Measurements from ENCODE around the gene FAM3D. TPM values are rescaled to one million over a fixed set of nuclear protein-coding genes. Genes with fewer than 3 reads are reported as not detected.

FAM3D gene
- total and polyA plus RNA-seq, 2 of the 8 experiments (the other 6 are each of a cell fraction or from before 2014, with no cell fraction given), result not detected

DNA sequence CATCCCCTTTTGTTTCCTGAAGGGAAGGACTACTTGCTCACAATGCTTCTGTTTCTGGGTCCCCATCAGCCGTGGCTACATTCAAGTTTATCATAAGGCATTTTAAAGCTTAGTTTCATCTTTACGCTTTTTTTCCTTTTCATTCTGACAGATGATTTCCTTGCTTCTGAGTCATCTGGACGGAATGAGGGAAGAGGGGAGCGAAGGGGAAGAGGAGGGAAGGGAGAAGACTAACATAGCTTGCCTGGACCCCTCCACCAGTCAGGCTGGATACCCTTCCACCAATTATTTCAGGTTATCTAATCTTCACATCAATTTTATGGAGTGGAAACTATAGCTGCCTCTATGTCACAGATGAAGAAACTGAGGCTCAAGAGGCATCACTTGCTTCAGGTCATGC is 27.6 kb downstream of the FAM3D start:
- no peak overlapping the region for H2BK5ac ChIP-seq (ENCODE audit: low read depth, low read length)
- FAIRE-seq, result no peak
- no peak for DNase-seq (ENCODE audit: low read depth in 1 of 2, low spot score in 2 of 2)
- no peak overlapping the region for H3K23ac ChIP-seq (ENCODE audit: insufficient read length)
- H3K9me3 ChIP-seq (ENCODE audit: insufficient read depth in 2 of 2, low read depth in 1 of 2, low read length in 1 of 2), result peaks cover 0 to 2% of the 10 kb centered on the region in 2 experiments; a peak in 1 of 4 replicates
- H3K79me2 ChIP-seq (ENCODE audit: control insufficient read depth in 1 of 2, insufficient read depth in 2 of 2, low read length in 2 of 2), result no peaks in the 10 kb centered on the region
- no peak overlapping the region for H2BK20ac ChIP-seq (ENCODE audit: low read length)
- H3K23me2 ChIP-seq (ENCODE audit: low read depth, low read length), result no peaks in the 10 kb centered on the region
- H3K36me3 ChIP-seq (ENCODE audit: control insufficient read depth in 2 of 4, insufficient read depth in 4 of 4, low read length in 3 of 4), result no peaks in the 10 kb centered on the region; a peak in 1 of 8 replicates
- peaks cover 0 to 4% (median 0%) of the 10 kb centered on the region in 4 experiments; a peak in 3 of 7 replicates for H3K4me1 ChIP-seq (replicated peaks in 1 of 4; ENCODE audit: control insufficient read depth in 3 of 4, insufficient read depth in 4 of 4, low read length in 3 of 4)
- H3K9ac ChIP-seq (replicated peaks in 1 of 4; ENCODE audit: extremely low read depth in 1 of 4, low read depth in 3 of 4, low read length in 3 of 4), result no peak overlapping the region
- H3K56ac ChIP-seq (replicated peaks; ENCODE audit: insufficient read length, low read depth, low read length), result no peak overlapping the region
- H3K79me1 ChIP-seq (ENCODE audit: low read depth, low read length), result no peaks in the 10 kb centered on the region
- POLR2A ChIA-PET (ENCODE audit: partially characterized antibody), result no interaction called here
- H2AK5ac ChIP-seq (ENCODE audit: low read depth, low read length), result no peak overlapping the region
- H3K27me3 ChIP-seq (replicated peaks in 1 of 4; ENCODE audit: control insufficient read depth in 3 of 4, extremely low read depth in 1 of 4, insufficient read depth in 3 of 4, low read length in 3 of 4), result peaks cover 21 to 70% (median 49%) of the 10 kb centered on the region in 4 experiments
- H4K91ac ChIP-seq (replicated peaks; ENCODE audit: insufficient read length, low read length), result no peak overlapping the region
- CTCF ChIA-PET (ENCODE audit: partially characterized antibody), result interaction anchor here (0.8 to 25.1 kb wide), 11 partner anchors 8 to 497 kb away, joined by 3 to 994 read pairs (median 5); partner anchors contain the start of gene FAM107A
- peaks cover 0 to 2% of the 10 kb centered on the region in 2 experiments for H4K20me1 ChIP-seq (replicated peaks in 1 of 2; ENCODE audit: control insufficient read depth in 1 of 2, insufficient read depth in 2 of 2, low read length in 2 of 2)
- no peak overlapping the region for H3K4me3 ChIP-seq (ENCODE audit: extremely low read depth in 1 of 4, insufficient read depth in 2 of 4, low read depth in 3 of 4, low read length in 4 of 4)
- H3K18ac ChIP-seq (ENCODE audit: extremely low read depth, low read length), result no peak overlapping the region
- no peak overlapping the region for H3K4me2 ChIP-seq (ENCODE audit: insufficient read depth in 1 of 2, low read depth in 2 of 2, low read length in 2 of 2)
- no peak overlapping the region for H2BK12ac ChIP-seq (ENCODE audit: low read depth, low read length)
- H4K8ac ChIP-seq (ENCODE audit: extremely low read depth, insufficient read depth, low read length), result no peak overlapping the region
- H2AFZ ChIP-seq (ENCODE audit: low read length), result no peak overlapping the region
- WGBS, 2 experiments (ENCODE audit: extremely low coverage in 1 of 2, insufficient coverage in 1 of 2, insufficient read length in 1 of 2, insufficient replicate concordance in 2 of 2, low coverage in 1 of 2, low lambda C conversion rate in 2 of 2, missing lambda C conversion rate in 1 of 2), result 87% methylated on average over 4 of the region's 4 CpGs; no CpG with 5 or more reads in 1 of the 2 experiments
- no peak overlapping the region for H2BK120ac ChIP-seq (replicated peaks; ENCODE audit: low read depth, low read length)
- no peak overlapping the region for H3K14ac ChIP-seq (ENCODE audit: insufficient read length)
- no peak overlapping the region for H2BK15ac ChIP-seq (ENCODE audit: low read length)
- H3K27ac ChIP-seq (ENCODE audit: low read depth, low read length), result no peak overlapping the region
- no peak overlapping the region for H4K5ac ChIP-seq (ENCODE audit: insufficient read length, low read depth, low read length)
- no peak overlapping the region for H3K4ac ChIP-seq (replicated peaks; ENCODE audit: insufficient read length, low read depth, low read length)
- TF ChIP-seq GABPA (IDR thresholded peaks at IDR 0.05; ENCODE audit: borderline replicate concordance, insufficient read depth, low read length), result no peak
- TF ChIP-seq RBBP5 (IDR thresholded peaks at IDR 0.05; ENCODE audit: borderline replicate concordance, low read depth, low read length), result no peak
- no peak for TF ChIP-seq USF2 (IDR thresholded peaks at IDR 0.05; ENCODE audit: low read length)
- TF ChIP-seq SAP30 (IDR thresholded peaks at IDR 0.05; ENCODE audit: insufficient read depth, insufficient replicate concordance, low read length), result no peak
- TF ChIP-seq RAD21 (IDR thresholded peaks at IDR 0.05 in 1 of 2, conservative IDR thresholded peaks at IDR 0.05 in 1 of 2; ENCODE audit: low read depth in 2 of 2, low read length in 2 of 2), result no peak
- no peak for TF ChIP-seq YY1 (IDR thresholded peaks at IDR 0.05; ENCODE audit: low read depth, low read length)
- TF ChIP-seq CREB1 (IDR thresholded peaks at IDR 0.05), result no peak
- TF ChIP-seq, protein P1, sequence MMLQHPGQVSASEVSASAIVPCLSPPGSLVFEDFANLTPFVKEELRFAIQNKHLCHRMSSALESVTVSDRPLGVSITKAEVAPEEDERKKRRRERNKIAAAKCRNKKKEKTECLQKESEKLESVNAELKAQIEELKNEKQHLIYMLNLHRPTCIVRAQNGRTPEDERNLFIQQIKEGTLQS (IDR thresholded peaks at IDR 0.05; ENCODE audit: insufficient read depth, low read depth, low read length), result no peak
- no peak for TF ChIP-seq TAF1 (IDR thresholded peaks at IDR 0.05; ENCODE audit: low read depth, low read length)
- TF ChIP-seq POU5F1 (IDR thresholded peaks at IDR 0.05; ENCODE audit: low read depth, low read length), result no peak
